Adrenal gland (tissue), 19 donors: ENCODE measurements around the gene AMOT. TPM values are rescaled to one million over a fixed set of nuclear protein-coding genes. Genes with fewer than 3 reads are reported as not detected.

Experiments
- DNase-seq, 7 donors: peaks; one replicate each; pipeline ENCODE4 v3.0.0-alpha.2; 2019 to 2020
- H3K27ac ChIP-seq, 5 donors: fragments of 200-600 bp; sonication (generic) in 4 of 5; 1 replicate in 3 of 5; 2 replicates in 2 of 5; pipeline versions ENCODE4 v1.5.1 to v1.8.0; 2016 to 2020; ENCODE audit warnings: mild to moderate bottlenecking in 1 of 5
- H3K27me3 ChIP-seq: fragments of 200-600 bp; 2 replicates; pipeline ENCODE4 v1.8.0; 2021
- H3K36me3 ChIP-seq, 2 donors: fragments of 200-600 bp; replicated peaks in 1 of 2; 1 replicate in 1 of 2; 2 replicates in 1 of 2; pipeline versions ENCODE4 v1.5.1 to v1.8.0; 2018 to 2022
- H3K4me1 ChIP-seq, 2 donors: fragments of 200-600 bp; replicated peaks in 1 of 2; 1 replicate in 1 of 2; 2 replicates in 1 of 2; pipeline versions ENCODE4 v1.5.1 to v1.8.0; 2018 to 2021
- H3K4me3 ChIP-seq, 4 donors: fragments of 200-600 bp; sonication (generic) in 3 of 4; one replicate each; pipeline ENCODE4 v1.5.1; 2016 to 2018
- H3K9me3 ChIP-seq, 3 donors: fragments of 200-600 bp; sonication (generic) in 1 of 3; replicated peaks in 1 of 3; 1 replicate in 2 of 3; 2 replicates in 1 of 3; pipeline versions ENCODE4 v1.5.1 to v1.8.0; 2016 to 2021
- CTCF ChIP-seq, 6 experiments: fragments of 450-650 bp in 4 of 6; fragments of 200-600 bp in 2 of 6; sonication (generic) in 1 of 6; IDR thresholded peaks; 1 replicate in 5 of 6; 2 replicates in 1 of 6; pipeline versions ENCODE4 v1.5.1 to v1.8.0; 2016 to 2021; ENCODE audit warnings: antibody characterized with exemption in 6 of 6, mild to moderate bottlenecking in 2 of 6, moderate library complexity in 1 of 6
- POLR2A ChIP-seq, 2 donors: fragments of 450-650 bp; IDR thresholded peaks; one replicate each; pipeline ENCODE4 v1.6.1; 2017; ENCODE audit warnings: antibody characterized with exemption in 2 of 2, mild to moderate bottlenecking in 2 of 2, moderate library complexity in 1 of 2
- WGBS, 4 donors: extraction: QIAGEN DNeasy Blood & Tissue Kit in 2 of 4; methylation state at CpG; one replicate each; pipeline versions ENCODE4 v1.1.5 to v1.1.7; 2013 to 2017; 5-methylcytosine and 5-hydroxymethylcytosine counted together
- intact Hi-C, 2 donors: fragments of 100-400 bp; cut with DNase I; formaldehyde crosslinking; loops; one replicate each; pipeline versions ENCODE4 v1.14.1 to v1.15.0; 2022 to 2023
- long read RNA-seq, 10 donors: library from polyadenylated mRNA in 3 of 10; unstranded in 2 of 10; stranded (forward) in 1 of 10; transcript quantifications; one replicate each; pipeline ENCODE4 v2.0.0 and lab custom pipeline, GENCODE V29; 2021 to 2026
- polyA plus RNA-seq, 3 donors: library from polyadenylated mRNA; stranded (reverse); fragments of 200-250 nt in 2 of 3; fragments of 350-450 nt in 1 of 3; fragmentation: Illumina TruSeq in 1 of 3; extraction: RNeasy Lipid Tissue Mini Kit (QIAGEN cat#74804) in 1 of 3; gene quantifications; one replicate each; pipeline ENCODE4 v1.2.3, GENCODE V29; 2013 to 2014
- total RNA-seq, 9 donors: library from RNA; depleted of rRNA in 4 of 9; stranded (reverse); fragments of >200 nt in 4 of 9; fragments of 120-200 nt in 1 of 9; fragmentation: NEBNext Ultra II Directional in 1 of 9; extraction: Animal tissue kit (Norgen Biotek cat#: 25700) in 1 of 9; gene quantifications; one replicate each; pipeline versions ENCODE4 v1.1.0 to v1.2.4, GENCODE V29; 2013 to 2023
- donor health status: healthy with polysubstance abuse.
- donor health status: Bipolar disorder and iron deficiency.
- donor health status: DM: yes; HTN: yes; CAD: no.
- donor health status: DM: no; HTN: no; CAD: no.
- donor health status: DM: no; HTN: no; CAD: no.
- donor health status: DM: yes; HTN: yes; CAD: no.

Gene AMOT
- total RNA-seq (10 to 100 TPM in 1 of 9 donors, 1 to 10 TPM in 8; 4.2 to 11.7 (median 6.3) TPM), polyA plus RNA-seq (1 to 10 TPM in 2 of 3 donors, under 1 TPM in 1; 0.61 to 2.6 (median 1.4) TPM)
- long read RNA-seq, donor 1 = 0 reads
- long read RNA-seq, donor 2 = 0 reads
- long read RNA-seq, donor 3 = 0 reads
- long read RNA-seq, donor 4, partial matches to known transcripts = 0 of 1 reads
- long read RNA-seq, donor 4, other reads (novel, unspliced or antisense) = 1 of 1 reads
- long read RNA-seq, donor 5, full-length matches to known transcripts = 1 of 1 reads
- long read RNA-seq, donor 5, partial matches to known transcripts = 0 of 1 reads
- long read RNA-seq, donor 5, other reads (novel, unspliced or antisense) = 0 of 1 reads
- long read RNA-seq, donor 6 = 0 reads
- long read RNA-seq, donor 7 = 0 reads
- long read RNA-seq, donor 8 = 0 reads
- long read RNA-seq, donor 9, partial matches to known transcripts = 0 of 1 reads
- long read RNA-seq, donor 9, other reads (novel, unspliced or antisense) = 0 of 1 reads
- long read RNA-seq, donor 10 = 0 reads

GRCh38 chrX:112840382-112841113, at the start of gene AMOT:
Gene AMOT (minus strand): TSS chrX:112840831. CDS start chrX:112823126, 17,705 bp downstream.
- Histone ChIP-seq H3K36me3 (no peaks in the 10 kb centered on the region), H3K4me3 (peak within 1 kb of the TSS; percentile 25 to 48 (median 41)), H3K27ac (peak within 1 kb of the TSS in 3 of 5 donors; percentile 22 to 67 (median 64)), H3K4me1 (no peaks in the 10 kb centered on the region), H3K9me3 (no peaks in the 10 kb centered on the region), H3K27me3 (peaks cover 24% of the 10 kb centered on the region)
- intact Hi-C loops = no loop called here
- no peak for TF ChIP-seq CTCF (IDR thresholded peaks at IDR 0.05)
- no peak for TF ChIP-seq POLR2A (IDR thresholded peaks at IDR 0.05)
- DNase-seq = peak; percentile 55 to 82 (median 71)
- WGBS, 4 donors = 0 to 24% (median 8%) methylated on average over 11 to 49 of the region's 49 CpGs

DNA sequence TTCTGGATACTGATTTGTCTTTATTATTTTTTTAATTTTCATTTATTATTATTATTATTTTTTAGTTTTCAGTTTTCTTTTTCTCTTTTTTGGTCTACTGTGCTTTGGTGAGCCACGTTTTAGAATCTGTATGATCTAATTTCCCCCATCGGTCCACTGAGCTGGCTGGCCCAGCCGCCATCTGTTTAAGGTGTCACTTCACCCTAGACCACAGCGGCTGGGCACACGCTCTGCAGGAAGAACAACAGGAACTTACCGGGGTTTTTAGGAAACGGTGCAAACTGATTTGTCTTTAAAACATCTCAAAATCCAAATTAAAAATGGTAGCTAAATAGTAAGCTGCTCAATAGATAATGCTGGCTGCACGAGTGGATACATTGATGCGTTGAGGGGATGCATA, 48.8 kb upstream of the AMOT start:
- H3K27ac ChIP-seq = no peak overlapping the region
- 41 to 55% (median 45%) methylated on average over 9 of the region's 9 CpGs for WGBS, 4 donors
- H3K4me1 ChIP-seq = no peaks in the 10 kb centered on the region
- no peaks in the 10 kb centered on the region for H3K9me3 ChIP-seq
- H3K36me3 ChIP-seq = no peaks in the 10 kb centered on the region
- DNase-seq = no peak
- no peak overlapping the region for H3K4me3 ChIP-seq
- peaks cover 22% of the 10 kb centered on the region for H3K27me3 ChIP-seq
- TF ChIP-seq POLR2A (IDR thresholded peaks at IDR 0.05) (no peak), CTCF (IDR thresholded peaks at IDR 0.05) (no peak)
- intact Hi-C loops = no loop called here

GRCh38 chrX:112888916-112889315, 48.3 kb upstream of the AMOT start:
- Histone ChIP-seq H3K9me3 (no peaks in the 10 kb centered on the region), H3K27me3 (peaks cover 22% of the 10 kb centered on the region), H3K4me1 (no peaks in the 10 kb centered on the region), H3K27ac (no peak overlapping the region), H3K4me3 (no peak overlapping the region), H3K36me3 (no peaks in the 10 kb centered on the region)
- 51 to 58% (median 55%) methylated on average over 2 of the region's 2 CpGs for WGBS, 4 donors
- no peak for TF ChIP-seq POLR2A (IDR thresholded peaks at IDR 0.05)
- no peak for TF ChIP-seq CTCF (IDR thresholded peaks at IDR 0.05)
- no peak for DNase-seq
- intact Hi-C loops = no loop called here

GRCh38 chrX:112877771-112878173, 37.1 kb upstream of the AMOT start:
- Histone ChIP-seq H3K4me1 (no peaks in the 10 kb centered on the region), H3K4me3 (no peak overlapping the region), H3K27me3 (peaks cover 4% of the 10 kb centered on the region), H3K27ac (no peak overlapping the region), H3K9me3 (no peaks in the 10 kb centered on the region), H3K36me3 (no peaks in the 10 kb centered on the region)
- DNase-seq = no peak
- WGBS, 4 donors = 60 to 84% (median 72%) methylated on average over 3 of the region's 3 CpGs
- intact Hi-C loops = no loop called here
- TF ChIP-seq CTCF (IDR thresholded peaks at IDR 0.05) = no peak
- TF ChIP-seq POLR2A (IDR thresholded peaks at IDR 0.05) = no peak
